HG03060 (cell line): ENCODE data around the gene SGF29.
"Not testable (repeated sequence)": the region's sequence is repeated elsewhere in the genome, so short reads cannot be mapped to it uniquely, and the experiment has no call there.

ENCODE experiments used
- ATAC-seq: cut with Tn5 transposase; IDR thresholded peaks from one replicate; pipeline ENCODE4 v1.9.1; 2021; ENCODE audit warnings: low read depth, moderate number of reproducible peaks; ENCODE audit not compliant: unreplicated experiment

Gene SGF29

DNA sequence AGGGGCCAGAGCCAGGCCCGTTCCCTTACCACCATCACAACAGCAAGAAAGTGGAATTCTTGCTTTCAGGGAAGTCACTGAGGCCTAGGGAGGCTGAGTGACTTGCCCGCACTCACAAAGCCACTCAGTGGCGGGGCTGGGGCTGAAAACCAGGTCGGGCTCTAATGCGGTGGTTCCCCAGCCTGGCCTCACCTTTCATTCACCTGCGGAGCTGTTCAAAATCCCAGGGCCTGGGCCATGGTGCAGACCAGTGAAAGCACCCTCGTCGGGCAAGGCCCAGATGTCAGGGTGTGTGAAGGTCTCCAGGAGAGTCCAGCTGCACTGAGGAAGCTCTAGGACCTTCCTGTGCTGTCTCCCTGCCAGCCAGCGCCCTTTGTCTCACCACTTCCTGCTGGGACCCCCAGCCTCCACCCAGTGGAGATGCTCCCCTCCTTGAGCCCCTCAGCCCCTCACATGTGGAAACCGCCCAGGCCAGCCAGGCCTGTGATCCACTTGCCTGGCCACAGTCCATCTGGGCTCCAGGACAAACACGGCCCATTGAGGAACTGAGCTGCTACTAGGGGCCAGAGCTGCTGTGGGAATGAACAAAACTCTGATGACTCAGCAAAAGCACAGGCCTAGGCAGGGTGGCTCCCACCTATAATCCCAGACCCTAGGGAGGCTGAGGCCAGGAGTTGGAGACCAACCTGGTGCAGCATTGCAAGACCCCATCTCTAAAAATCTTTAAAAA, 55.3 kb downstream of the SGF29 start:
- not testable (repeated sequence) for ATAC-seq

DNA sequence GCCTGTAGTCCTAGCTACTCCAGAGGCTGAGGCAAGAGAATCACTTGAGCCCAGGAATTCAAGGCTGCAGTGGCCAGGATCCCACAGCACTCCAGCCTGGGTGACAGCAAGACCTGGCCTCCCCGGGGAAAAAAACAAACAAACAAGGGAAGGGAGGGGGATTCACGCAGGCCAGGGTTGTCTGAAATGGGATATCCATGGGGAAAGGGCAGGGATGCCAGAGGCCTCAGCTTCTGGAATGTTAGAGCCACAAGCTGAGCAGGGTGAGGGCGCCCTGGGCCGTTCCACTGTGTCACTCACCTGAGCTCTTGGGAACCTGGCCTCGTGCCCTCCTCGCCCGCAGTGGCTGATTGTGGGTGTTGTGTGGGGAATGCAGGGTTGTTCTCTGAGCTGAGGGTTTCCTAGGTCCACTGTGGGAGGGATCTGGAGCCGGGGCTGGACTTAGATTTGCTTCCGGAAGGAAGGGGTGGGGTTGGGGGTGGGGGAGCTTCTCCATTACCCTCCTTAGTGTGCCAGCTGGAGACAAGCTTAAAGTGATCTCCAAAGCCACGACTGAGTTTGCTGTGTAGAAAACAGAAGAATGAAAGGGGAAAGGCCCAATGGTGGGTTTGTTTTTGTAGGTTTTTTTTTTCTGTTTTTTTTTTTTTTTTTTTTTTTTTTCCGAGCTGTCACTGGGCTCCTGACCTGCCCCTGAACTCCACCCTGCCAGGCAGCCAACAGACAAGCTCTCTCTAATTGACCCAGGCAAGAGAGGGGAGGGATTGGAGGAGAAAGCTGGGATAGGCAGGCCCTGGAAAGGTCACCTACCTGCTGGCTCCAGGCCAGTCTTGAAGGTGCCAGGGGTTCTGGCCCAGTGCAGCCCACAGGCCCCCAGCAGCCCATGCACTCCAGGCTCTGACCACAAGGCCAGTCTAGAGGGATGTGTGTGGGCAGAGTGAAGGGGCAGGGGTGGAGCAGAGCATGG, 56.2 kb downstream of the SGF29 start, which contains the start of gene SULT1A1:
Gene SULT1A1 (minus strand): TSS at position 414 of the 964 bp plus-strand sequence. CDS start 1,189 bp downstream, outside the sequence.
- ATAC-seq, result no peak

GRCh38 chr16:28610595-28611191, 57.0 kb downstream of the SGF29 start:
- ATAC-seq, result no peak

GRCh38 chr16:28612359-28613280, 58.9 kb downstream of the SGF29 start:
- not testable (repeated sequence) for ATAC-seq

DNA sequence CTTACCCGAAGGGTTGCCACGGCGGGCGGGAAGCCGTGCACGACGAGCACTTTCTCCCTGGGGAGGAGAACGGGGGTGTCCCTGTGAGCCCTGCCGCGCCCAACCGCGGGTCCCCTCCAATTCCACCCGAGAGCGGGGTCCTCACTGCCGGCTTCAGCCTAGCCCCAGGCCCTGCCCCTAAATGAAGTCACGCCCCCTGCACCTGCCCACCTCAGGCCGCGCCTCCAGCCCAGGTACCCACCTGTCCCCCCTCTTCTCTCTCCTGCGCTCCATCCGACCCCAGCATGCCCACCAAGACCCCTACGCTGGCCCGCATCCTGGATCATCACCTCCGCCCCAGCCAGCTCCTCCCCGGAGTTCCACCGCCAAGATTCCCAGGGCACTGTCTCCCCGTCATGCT, 60.2 kb downstream of the SGF29 start:
- ATAC-seq, result not testable (repeated sequence)

GRCh38 chr16:28614561-28614960, 60.8 kb downstream of the SGF29 start:
- not testable (repeated sequence) for ATAC-seq

DNA sequence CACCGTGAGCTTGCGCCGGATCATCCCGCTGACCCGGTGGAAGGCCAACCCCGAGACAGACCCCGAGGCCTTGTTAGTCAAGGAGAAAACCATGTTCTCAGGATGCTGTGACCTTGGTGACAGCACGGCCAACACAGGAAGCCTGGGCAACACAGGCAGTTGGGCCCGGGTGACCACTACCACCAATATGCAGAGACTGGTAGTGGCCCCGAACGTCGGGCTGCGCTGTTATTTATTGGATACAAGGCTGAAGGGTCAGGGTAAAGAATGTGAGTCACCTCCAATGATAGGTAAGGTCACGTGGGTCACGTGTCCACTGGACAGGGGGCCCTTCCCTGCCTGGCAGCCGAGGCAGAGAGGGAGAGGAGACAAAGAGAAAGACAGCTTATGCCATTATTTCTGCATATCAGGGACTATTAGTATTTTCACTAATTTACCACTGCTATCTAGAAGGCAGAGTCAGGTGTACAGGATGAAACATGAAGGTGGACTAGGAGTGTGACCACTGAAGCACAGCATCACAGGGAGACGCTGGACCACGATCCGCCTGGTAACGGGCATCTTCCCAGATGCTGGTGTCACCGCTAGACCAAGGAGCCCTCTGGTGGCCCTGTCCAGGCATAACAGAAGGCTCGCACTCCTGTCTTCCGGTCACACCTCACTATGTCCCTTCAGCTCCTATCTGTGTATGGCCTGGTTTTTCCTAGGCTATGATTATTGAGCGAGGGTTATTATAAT, 61.9 kb downstream of the SGF29 start:
- ATAC-seq, result not testable (repeated sequence)

DNA sequence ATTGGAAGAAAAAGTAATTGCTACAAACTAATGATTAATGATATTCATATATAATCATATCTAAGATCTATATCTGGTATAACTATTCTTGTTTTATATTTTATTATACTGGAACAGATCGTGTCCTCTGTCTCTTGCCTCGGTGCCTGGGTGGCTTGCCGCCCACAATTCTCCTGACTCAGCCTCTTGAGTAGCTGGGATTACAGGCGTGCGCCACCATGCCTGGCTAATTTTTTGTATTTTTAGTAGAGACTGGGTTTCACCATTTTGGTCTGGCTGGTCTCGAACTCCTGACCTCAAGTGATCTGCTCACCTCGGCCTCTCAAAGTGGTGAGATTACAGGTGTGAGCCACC, 62.5 kb downstream of the SGF29 start:
- not testable (repeated sequence) for ATAC-seq

DNA sequence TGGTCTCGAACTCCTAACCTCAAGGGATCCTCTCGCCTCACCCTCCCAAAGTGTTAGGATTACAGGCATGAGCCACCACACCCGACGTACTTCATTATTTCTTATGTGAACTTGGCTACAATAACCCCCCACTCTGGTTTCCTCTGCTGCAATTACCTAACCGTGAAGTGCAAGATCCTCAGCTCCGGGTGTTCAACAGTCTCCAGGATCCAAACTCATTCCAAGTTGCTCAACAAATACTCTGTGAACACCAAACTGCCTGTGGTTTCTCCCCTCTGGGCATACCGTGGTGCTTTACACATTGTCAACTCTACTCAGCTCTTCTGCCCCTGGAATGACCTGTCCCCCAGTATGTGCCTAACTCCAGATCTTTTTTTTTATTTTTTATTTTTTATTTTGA, 62.9 kb downstream of the SGF29 start:
- no peak for ATAC-seq

DNA sequence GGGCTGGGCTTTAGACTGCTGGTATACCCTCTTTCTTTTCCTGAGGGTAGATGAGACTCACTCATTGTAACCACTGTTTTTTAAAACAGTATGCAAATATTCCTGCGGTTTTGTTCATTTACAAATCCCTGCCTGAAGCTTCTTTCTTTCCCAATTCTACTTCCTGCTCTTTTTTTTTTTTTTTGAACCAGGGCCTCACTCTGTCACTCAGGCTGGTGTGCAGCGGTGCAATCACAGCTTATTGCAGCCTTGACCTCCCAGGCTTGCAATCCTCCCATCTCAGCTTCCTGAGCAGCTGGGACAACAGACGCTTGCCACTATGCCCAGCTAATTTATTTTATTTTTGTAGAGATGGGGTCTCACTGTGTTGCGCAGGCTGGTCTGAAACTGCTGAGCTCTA, 64.2 kb downstream of the SGF29 start:
- no peak for ATAC-seq

DNA sequence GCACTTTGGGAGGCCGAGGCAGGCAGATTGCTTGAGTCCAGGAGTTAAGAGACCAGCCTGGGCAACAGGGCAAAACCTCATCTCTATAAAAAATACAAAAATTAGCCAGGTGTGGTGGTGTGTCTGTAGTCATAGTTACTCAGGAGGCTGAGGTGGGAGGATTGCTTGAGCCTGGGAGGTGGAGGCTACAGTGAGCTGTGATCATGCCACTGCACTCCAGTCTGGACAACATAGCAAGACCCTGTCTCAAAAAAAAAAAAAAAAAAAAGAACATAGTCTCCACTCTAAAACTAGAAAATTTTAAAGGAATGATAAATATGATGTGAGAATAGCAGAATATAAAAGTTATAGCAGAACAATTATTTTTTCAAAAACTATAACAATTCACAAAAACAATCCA, 66.6 kb downstream of the SGF29 start:
- not testable (repeated sequence) for ATAC-seq

DNA sequence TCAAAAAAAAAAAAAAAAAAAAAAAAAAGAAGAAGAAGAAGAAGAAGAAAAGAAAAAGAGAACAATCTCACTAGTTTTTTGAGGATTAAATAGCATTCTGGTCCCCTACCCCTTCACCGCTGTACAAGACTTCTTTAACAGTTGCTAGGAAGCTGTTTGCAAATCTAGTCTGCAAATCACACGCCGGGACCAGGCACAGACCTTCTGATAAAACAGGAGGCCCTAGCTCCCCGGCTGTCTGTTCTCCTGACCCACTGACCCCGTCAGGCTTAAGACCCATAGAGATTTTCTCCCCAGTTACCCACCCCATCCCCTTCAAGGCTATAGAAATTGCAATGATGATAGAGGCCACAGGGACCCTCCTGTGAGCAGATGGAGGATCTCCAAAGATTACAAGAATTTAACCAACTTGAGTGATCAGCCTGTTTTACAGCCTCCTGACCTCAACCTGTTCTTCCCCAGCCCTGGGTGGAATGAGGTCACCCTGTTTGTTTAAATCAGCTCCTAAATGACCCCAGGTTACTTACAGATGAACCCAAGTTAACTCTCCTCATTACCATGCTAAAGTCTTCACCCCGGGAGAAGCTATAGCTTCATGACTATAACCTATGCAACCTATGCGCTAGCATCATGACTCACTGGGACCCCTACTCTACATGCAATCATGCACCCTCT, 67.9 kb downstream of the SGF29 start:
- no peak for ATAC-seq

DNA sequence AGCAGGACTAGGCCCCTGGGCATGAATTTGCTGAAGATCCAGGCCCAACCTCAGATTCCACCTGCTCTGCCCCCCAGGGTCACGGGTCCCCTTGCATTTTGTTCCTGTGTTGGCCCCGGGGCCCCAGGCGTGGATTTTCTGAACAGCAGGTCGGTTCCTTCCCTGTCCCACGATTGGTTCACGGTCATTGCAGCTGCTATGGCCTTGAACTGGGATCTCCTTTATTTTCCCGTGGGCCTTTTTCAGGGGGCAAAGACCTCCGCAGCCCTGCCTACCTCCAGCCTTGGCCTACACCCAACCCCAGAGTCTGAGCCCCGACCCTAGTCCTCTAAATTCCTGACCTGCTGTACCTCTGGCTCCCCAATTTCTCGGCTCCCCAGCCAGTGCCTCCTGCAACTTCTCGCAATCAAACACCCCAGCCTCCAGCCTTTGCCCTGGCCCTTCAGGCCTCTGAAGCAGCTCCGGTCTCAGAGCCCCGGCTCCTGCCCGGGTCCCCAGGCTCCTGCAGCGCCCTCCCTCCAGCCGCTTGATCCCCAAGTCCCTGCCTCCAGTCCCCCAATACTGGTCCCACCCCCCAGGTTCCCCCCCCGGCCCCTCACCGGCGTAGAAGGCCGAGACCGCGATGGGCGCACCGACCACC, 68.9 kb downstream of the SGF29 start:
- not testable (repeated sequence) for ATAC-seq

GRCh38 chr16:28623172-28623711, 69.5 kb downstream of the SGF29 start:
- ATAC-seq, result no peak

GRCh38 chr16:28630905-28631304, 77.2 kb downstream of the SGF29 start:
- ATAC-seq, result not testable (repeated sequence)

DNA sequence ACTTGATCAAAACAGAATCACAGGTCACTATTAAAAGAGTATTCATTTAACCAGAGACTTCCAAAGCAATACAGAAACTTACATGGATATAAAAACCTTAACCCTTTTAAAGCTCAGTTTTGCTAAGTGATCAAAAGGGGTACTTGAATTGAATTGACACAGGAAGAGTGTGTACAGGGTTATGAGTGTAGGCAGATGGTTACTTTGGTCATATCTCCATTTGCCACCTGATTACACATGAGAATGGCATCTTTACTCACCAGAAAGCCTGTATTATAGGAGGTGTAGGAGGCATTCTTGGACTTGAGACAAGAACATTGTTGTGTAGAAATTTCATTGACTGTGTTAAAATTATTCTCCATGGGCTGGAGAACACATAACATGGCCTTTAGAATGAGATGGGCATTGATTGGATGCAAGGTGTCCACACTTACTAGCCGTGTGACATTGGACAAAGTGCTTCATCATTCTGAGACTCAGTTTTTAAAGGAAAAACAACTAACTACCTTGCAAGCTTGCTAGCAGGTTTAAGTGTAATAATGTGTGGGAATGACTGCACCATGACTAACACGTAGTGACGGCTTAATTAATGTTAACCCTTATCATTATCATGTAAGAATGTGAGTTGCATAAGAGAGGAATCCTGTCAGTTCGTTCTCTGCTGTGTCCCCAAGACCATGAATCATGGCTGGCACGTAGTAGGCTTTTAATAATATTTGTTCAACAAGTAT, 82.5 kb downstream of the SGF29 start:
- ATAC-seq, result not testable (repeated sequence)

- not testable (repeated sequence) for ATAC-seq
Measured at GRCh38 chr16:28637765-28638164, 84.0 kb downstream of the SGF29 start, which contains the start of gene NPIPB8. NPIPB8 (plus strand) TSS chr16:28638065; CDS start chr16:28638361, 296 bp downstream.
